ENCODE data around the gene DCUN1D3. TPM values are rescaled to one million over a fixed set of nuclear protein-coding genes. Genes with fewer than 3 reads are reported as not detected.

Gene DCUN1D3
- total RNA-seq, 2 donors from 2014 or later, result 7.5 to 14.5 TPM

Small RNAs within 50 kb of the gene (small RNA-seq; reads per million reads assigned to genes)
- gene RF00618, result not detected

Other genes starting within 250 kb of the DCUN1D3 start
- 1 to 10 TPM in 1 of 2 donors, not detected in 1; 4.9 TPM for gene ACSM1, start 202.7 kb downstream of the DCUN1D3 start, total RNA-seq
- 10 to 100 TPM; 25.1 to 34.8 TPM for gene THUMPD1, start 158.5 kb downstream of the DCUN1D3 start, total RNA-seq
- gene ACSM3, start 136.3 kb downstream of the DCUN1D3 start, total RNA-seq, result 10 to 100 TPM; 65.9 to 89.2 TPM
- gene ERI2, start 93.9 kb downstream of the DCUN1D3 start, total RNA-seq, result 10 to 100 TPM; 13.2 to 16.3 TPM
- gene REXO5, start 93.8 kb downstream of the DCUN1D3 start, total RNA-seq, result 1 to 10 TPM; 2.3 to 3.6 TPM
- gene LYRM1, start 413 bp upstream of the DCUN1D3 start, total RNA-seq, result 10 to 100 TPM; 13.5 to 18.9 TPM

Data from body of pancreas (tissue), 2 donors.